Testis (tissue), 2 donors: ENCODE measurements around the gene KCTD5.
"Not testable (repeated sequence)": the region's sequence is repeated elsewhere in the genome, so short reads cannot be mapped to it uniquely, and the experiment has no call there.

Source experiments
- POLR2A ChIP-seq: fragments of 450-650 bp; IDR thresholded peaks from one replicate; pipeline ENCODE4 v1.6.1; 2017; ENCODE audit warnings: antibody characterized with exemption, mild to moderate bottlenecking, moderate library complexity
- TF ChIP-seq, protein P1 (sequence below), 3 experiments: fragments of 450-650 bp in 2 of 3; fragments of 200-600 bp in 1 of 3; sonication (generic) in 1 of 3; IDR thresholded peaks; one replicate each; pipeline ENCODE4 v1.5.1; 2016 to 2019; ENCODE audit warnings: antibody characterized with exemption in 3 of 3, mild to moderate bottlenecking in 2 of 3, moderate library complexity in 1 of 3

DNA sequence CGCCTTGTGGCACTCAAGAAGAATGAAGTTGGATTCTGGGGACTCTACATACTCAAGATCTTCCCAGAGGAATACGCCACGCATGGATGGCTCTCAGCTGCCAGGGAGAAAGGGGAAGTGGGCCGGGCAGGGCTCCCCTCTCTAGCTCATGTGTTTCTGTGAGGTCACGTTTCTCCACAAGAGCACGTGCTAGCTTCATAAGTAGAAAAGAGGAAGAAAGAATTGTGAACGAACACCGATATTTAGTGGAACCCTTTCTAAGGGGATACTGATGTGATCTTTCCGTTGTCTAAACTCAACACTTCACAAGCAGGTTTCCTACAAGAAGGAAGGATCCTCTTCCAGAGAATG is 42.6 kb upstream of the KCTD5 start:
- TF ChIP-seq, protein P1, sequence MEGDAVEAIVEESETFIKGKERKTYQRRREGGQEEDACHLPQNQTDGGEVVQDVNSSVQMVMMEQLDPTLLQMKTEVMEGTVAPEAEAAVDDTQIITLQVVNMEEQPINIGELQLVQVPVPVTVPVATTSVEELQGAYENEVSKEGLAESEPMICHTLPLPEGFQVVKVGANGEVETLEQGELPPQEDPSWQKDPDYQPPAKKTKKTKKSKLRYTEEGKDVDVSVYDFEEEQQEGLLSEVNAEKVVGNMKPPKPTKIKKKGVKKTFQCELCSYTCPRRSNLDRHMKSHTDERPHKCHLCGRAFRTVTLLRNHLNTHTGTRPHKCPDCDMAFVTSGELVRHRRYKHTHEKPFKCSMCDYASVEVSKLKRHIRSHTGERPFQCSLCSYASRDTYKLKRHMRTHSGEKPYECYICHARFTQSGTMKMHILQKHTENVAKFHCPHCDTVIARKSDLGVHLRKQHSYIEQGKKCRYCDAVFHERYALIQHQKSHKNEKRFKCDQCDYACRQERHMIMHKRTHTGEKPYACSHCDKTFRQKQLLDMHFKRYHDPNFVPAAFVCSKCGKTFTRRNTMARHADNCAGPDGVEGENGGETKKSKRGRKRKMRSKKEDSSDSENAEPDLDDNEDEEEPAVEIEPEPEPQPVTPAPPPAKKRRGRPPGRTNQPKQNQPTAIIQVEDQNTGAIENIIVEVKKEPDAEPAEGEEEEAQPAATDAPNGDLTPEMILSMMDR (IDR thresholded peaks at IDR 0.05): not testable (repeated sequence)
- TF ChIP-seq POLR2A: not testable (repeated sequence)
